Heart right ventricle (tissue), 16 donors: ENCODE measurements around the gene SNTB2. TPM values are rescaled to one million over a fixed set of nuclear protein-coding genes. Genes with fewer than 3 reads are reported as not detected.
"Not testable (repeated sequence)": the region's sequence is repeated elsewhere in the genome, so short reads cannot be mapped to it uniquely, and the experiment has no call there.

ENCODE experiments used
- ATAC-seq, 8 donors: fragments of 200-7000 bp; cut with Tn5 transposase; one replicate each; pipeline ENCODE4 v1.9.1; 2020; ENCODE audit warnings: mild to moderate bottlenecking in 8 of 8, moderate library complexity in 8 of 8, moderate number of reproducible peaks in 1 of 8
- DNase-seq, 2 donors: peaks; one replicate each; pipeline ENCODE4 v3.0.0-alpha.2; 2020
- H3K27ac ChIP-seq, 10 donors: fragments of 200-600 bp; sonication (generic) in 2 of 10; one replicate each; pipeline versions ENCODE4 v1.5.0 to v1.8.0; 2020 to 2022; ENCODE audit warnings: mild to moderate bottlenecking in 3 of 10
- H3K27me3 ChIP-seq, 7 donors: fragments of 200-600 bp; one replicate each; pipeline ENCODE4 v1.8.0; 2021 to 2022; ENCODE audit warnings: mild to moderate bottlenecking in 2 of 7
- H3K36me3 ChIP-seq, 9 donors: fragments of 200-600 bp; sonication (generic) in 1 of 9; one replicate each; pipeline versions ENCODE4 v1.5.0 to v1.8.0; 2020 to 2022; ENCODE audit warnings: mild to moderate bottlenecking in 2 of 9
- H3K4me1 ChIP-seq, 9 donors: fragments of 200-600 bp; sonication (generic) in 1 of 9; one replicate each; pipeline versions ENCODE4 v1.5.0 to v1.8.0; 2020 to 2022; ENCODE audit warnings: mild to moderate bottlenecking in 4 of 9
- H3K4me3 ChIP-seq, 10 donors: fragments of 200-600 bp; sonication (generic) in 2 of 10; one replicate each; pipeline versions ENCODE4 v1.5.0 to v1.8.0; 2020 to 2022; ENCODE audit warnings: mild to moderate bottlenecking in 7 of 10, moderate library complexity in 2 of 10
- H3K9me3 ChIP-seq, 11 donors: fragments of 200-600 bp in 10 of 11; sonication (generic) in 2 of 11; one replicate each; pipeline versions ENCODE4 v1.5.0 to v1.8.0; 2013 to 2022; ENCODE audit warnings: mild to moderate bottlenecking in 2 of 11, control low read depth in 1 of 11, moderate library complexity in 1 of 11
- CTCF ChIP-seq, 9 donors: fragments of 200-600 bp; sonication (generic) in 2 of 9; IDR thresholded peaks; one replicate each; pipeline versions ENCODE4 v1.5.0 to v1.8.0; 2021 to 2022; ENCODE audit warnings: antibody characterized with exemption in 9 of 9, mild to moderate bottlenecking in 5 of 9, moderate library complexity in 1 of 9
- WGBS, 2 donors: extraction: QIAGEN DNeasy Blood & Tissue Kit; methylation state at CpG; one replicate each; pipeline ENCODE4 v1.1.7; 2013; ENCODE audit warnings: inconsistent platforms in 1 of 2; 5-methylcytosine and 5-hydroxymethylcytosine counted together
- intact Hi-C, 10 donors: fragments of 100-400 bp; cut with DNase I; formaldehyde crosslinking; loops; one replicate each; pipeline versions ENCODE4 v1.11.1 to v1.14.2; 2022
- polyA plus RNA-seq, 2 donors: library from polyadenylated mRNA; stranded (reverse); fragments of 200-250 nt; gene quantifications; one replicate each; pipeline ENCODE4 v1.2.3, GENCODE V29; 2013
- total RNA-seq, 10 donors: library from RNA; stranded (reverse); fragmentation: NEBNext Ultra II Directional in 3 of 10; extraction: Animal tissue kit (Norgen Biotek cat#: 25700) in 3 of 10; gene quantifications; one replicate each; pipeline versions ENCODE4 v1.2.1 to v1.2.4, GENCODE V29; 2021 to 2023
- donor health status: Arrhythmogenic right ventricular cardiomyopathy.
- donor health status: ischemic (EF 13 %, LVEDD 7.1; RV severe dilation, severe dysfunction).
- donor health status: healthy with polysubstance abuse.
- donor health status: DM: no; HTN: yes; CAD: no.
- donor health status: DM: no; HTN: no; CAD: no.
- donor health status: ischemic (EF 25% LVEDD 6.9; RV normal size, moderate dysfunction).
- donor health status: ischemic (EF 25% LVEDD 5.7; RV mildly dilated, moderate dysfunction).
- donor health status: healthy.
- donor health status: DM: yes; HTN: yes; CAD: no.
- donor health status: Ischemic cardiomyopathy.
- donor health status: ischemic (EF 35%, LVEDD 5.7; RV mildly dilated, moderate dysfunction).
- donor health status: nonischemic (EF 11% LVEDD 7.7; RV severe dilation, severe dysfunction).
- donor health status: DM: yes; HTN: yes; CAD: no.
- donor health status: PGD.
- donor health status: ischemic (EF 29% LVEDD 5.4; RV normal size, mild dysfunction).
- donor health status: nonischemic (EF 23%, LVEDD 6.1; RV moderate dilation, normal function).

The SNTB2 gene
- total and polyA plus RNA-seq, 12 donors = 3.0 to 15.7 (median 9.1) TPM

GRCh38 chr16:69141936-69142335 is 45.0 kb upstream of the SNTB2 start:
- intact Hi-C loops = no loop called here
- no peak overlapping the region for H3K4me3 ChIP-seq
- H3K36me3 ChIP-seq = peaks cover 0 to 100% (median 27%) of the 10 kb centered on the region in 9 donors
- DNase-seq = no peak
- TF ChIP-seq CTCF (IDR thresholded peaks at IDR 0.05) = no peak
- H3K27me3 ChIP-seq = no peaks in the 10 kb centered on the region
- WGBS, 2 donors = 92 to 96% methylated on average over 4 of the region's 4 CpGs
- H3K27ac ChIP-seq = no peak overlapping the region
- no peaks in the 10 kb centered on the region for H3K4me1 ChIP-seq
- ATAC-seq = no peak
- no peaks in the 10 kb centered on the region for H3K9me3 ChIP-seq

DNA sequence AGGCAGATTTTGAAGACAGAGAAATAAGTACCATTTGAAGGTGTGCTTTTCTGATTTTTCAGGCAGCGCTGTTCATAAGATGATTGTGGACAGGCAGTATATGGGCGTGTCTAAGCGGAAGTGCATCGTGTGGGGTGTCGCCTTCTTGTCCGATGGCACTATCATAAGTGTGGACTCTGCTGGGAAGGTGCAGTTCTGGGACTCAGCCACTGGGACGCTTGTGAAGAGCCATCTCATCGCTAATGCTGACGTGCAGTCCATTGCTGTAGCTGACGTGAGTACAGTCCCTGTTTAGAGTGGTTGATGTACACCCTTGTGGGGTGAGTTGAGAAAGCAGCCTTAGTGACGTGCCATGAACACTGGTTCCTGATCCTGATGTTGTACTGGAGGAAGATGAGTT is 43.8 kb upstream of the SNTB2 start:
- Histone ChIP-seq H3K27ac (no peak overlapping the region), H3K4me1 (no peaks in the 10 kb centered on the region), H3K27me3 (no peaks in the 10 kb centered on the region), H3K4me3 (no peak overlapping the region), H3K9me3 (no peaks in the 10 kb centered on the region), H3K36me3 (peaks cover 0 to 100% (median 19%) of the 10 kb centered on the region in 9 donors)
- DNase-seq (no peak), ATAC-seq (no peak)
- TF ChIP-seq CTCF (IDR thresholded peaks at IDR 0.05) = no peak
- intact Hi-C loops = no loop called here
- 83 to 86% methylated on average over 11 of the region's 11 CpGs for WGBS, 2 donors

DNA sequence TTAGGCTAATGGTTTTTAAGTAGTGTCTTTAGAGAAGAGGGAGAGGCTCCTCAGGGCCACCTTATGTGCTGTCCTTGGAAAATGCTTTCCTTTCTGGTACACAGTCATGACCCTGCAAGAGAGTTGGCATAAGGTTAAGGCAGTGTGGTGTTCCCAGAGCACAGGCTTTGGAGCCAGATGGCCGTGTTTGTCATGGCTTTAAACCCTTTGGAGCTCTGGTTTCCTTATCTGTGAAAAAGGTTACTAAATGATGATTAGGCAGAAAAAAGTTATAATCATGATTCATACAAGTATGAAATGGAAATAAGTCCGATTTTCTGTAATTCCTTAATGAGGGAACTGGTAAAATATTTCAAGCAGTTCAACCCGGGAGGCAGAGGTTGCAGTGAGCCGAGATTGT is 41.3 kb upstream of the SNTB2 start:
- peaks cover 0 to 97% (median 8%) of the 10 kb centered on the region in 9 donors for H3K36me3 ChIP-seq
- no peak for TF ChIP-seq CTCF (IDR thresholded peaks at IDR 0.05)
- H3K27me3 ChIP-seq = no peaks in the 10 kb centered on the region
- no peak overlapping the region for H3K4me3 ChIP-seq
- no peaks in the 10 kb centered on the region for H3K9me3 ChIP-seq
- H3K27ac ChIP-seq = no peak overlapping the region
- no peak for DNase-seq
- 72 to 87% methylated on average over 4 of the region's 4 CpGs for WGBS, 2 donors
- intact Hi-C loops = no loop called here
- H3K4me1 ChIP-seq = no peaks in the 10 kb centered on the region
- peak in 1 of 8 donors; percentile 56 for ATAC-seq

- not testable (repeated sequence) for H3K4me1 ChIP-seq
These were observed 37.3 kb upstream of the SNTB2 start for GRCh38 chr16:69149621-69150020.

GRCh38 chr16:69150146-69150865 is 36.7 kb upstream of the SNTB2 start:
- no peaks in the 10 kb centered on the region for H3K27me3 ChIP-seq
- H3K9me3 ChIP-seq = no peaks in the 10 kb centered on the region
- no peaks in the 10 kb centered on the region for H3K4me1 ChIP-seq
- DNase-seq (peak in 1 of 2 donors; percentile 75), ATAC-seq (peak; percentile 62 to 89 (median 81))
- no peak overlapping the region for H3K27ac ChIP-seq
- H3K36me3 ChIP-seq = peaks cover 0 to 97% (median 36%) of the 10 kb centered on the region in 9 donors
- 60 to 66% methylated on average over 16 of the region's 16 CpGs for WGBS, 2 donors
- intact Hi-C loops = loop anchor here in 8 of 10 donors (1.0 to 5.0 kb wide), 5 partner anchors 132 to 138 kb away; no protein-coding TSS in a partner anchor
- TF ChIP-seq CTCF (IDR thresholded peaks at IDR 0.05) = peak; percentile 64 to 90 (median 83)
- no peak overlapping the region for H3K4me3 ChIP-seq

More at GRCh38 chr16:69149621-69150020, 37.3 kb upstream of the SNTB2 start:
- not testable (repeated sequence) for DNase-seq, H3K9me3 ChIP-seq, H3K27ac ChIP-seq, H3K27me3 ChIP-seq, H3K4me3 ChIP-seq, ATAC-seq
- peaks cover 0 to 97% (median 29%) of the 10 kb centered on the region in 9 donors for H3K36me3 ChIP-seq
- intact Hi-C loops = loop anchor here in 9 of 10 donors (1.0 to 5.0 kb wide), 6 partner anchors 133 to 139 kb away; no protein-coding TSS in a partner anchor
- WGBS, 2 donors = 85 to 86% methylated on average over 9 of the region's 9 CpGs
